HEK293T (cell line): Measurements from ENCODE around the gene ENPP6.

Experiments
- BHLHE40 ChIP-seq: fragments of 450-650 bp; IDR thresholded peaks from 2 replicates; pipeline ENCODE4 v1.6.1; 2016; ENCODE audit warnings: mild to moderate bottlenecking, moderate library complexity, borderline replicate concordance
- SP1 ChIP-seq: fragments of 450-650 bp; IDR thresholded peaks from 2 replicates; pipeline ENCODE4 v1.6.1; 2017
- ZNF384 ChIP-seq: fragments of 450-650 bp; IDR thresholded peaks from 2 replicates; pipeline ENCODE4 v1.6.1; 2016
- TF ChIP-seq, protein P1 (sequence below): fragments of 450-650 bp; IDR thresholded peaks from 2 replicates; pipeline ENCODE4 v1.6.1; 2016

DNA sequence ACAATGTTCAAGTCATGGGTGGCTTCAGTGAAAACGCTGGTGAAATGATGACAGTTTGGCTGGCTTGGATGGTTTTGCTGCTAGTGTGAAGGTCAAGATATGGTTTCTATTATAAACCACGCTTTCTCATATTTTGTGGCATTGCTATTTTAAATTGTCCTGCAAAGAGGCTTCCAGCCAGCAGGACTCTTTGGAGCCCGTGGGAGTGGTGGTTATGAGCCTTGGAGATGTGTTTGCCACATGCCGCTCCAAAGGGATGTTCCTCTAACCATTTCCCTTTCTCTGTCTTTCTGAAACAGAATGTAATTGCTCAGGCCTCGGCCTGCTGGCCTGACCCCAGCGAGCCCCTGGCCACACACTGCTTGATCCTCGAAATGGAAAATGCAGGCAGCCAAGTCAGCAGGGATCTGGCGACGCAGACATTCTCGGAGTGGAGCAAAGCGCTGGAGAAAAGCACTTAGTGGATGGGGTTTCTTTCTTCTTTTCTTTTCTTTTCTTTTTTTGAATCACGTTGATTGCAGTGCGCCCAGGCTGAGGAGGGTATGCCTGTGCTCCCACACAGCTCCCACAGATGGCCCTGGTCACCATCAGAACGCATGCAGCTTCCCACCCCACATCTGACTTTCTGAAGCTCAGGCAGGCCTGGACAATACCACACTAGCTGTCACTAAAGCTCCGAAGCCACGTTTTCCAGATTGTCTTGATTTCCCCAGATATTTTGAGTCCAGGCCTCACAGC lies 114.0 kb downstream of the ENPP6 start:
- TF ChIP-seq ZNF384 (no peak), BHLHE40 (no peak), SP1 (no peak)
- TF ChIP-seq, protein P1, sequence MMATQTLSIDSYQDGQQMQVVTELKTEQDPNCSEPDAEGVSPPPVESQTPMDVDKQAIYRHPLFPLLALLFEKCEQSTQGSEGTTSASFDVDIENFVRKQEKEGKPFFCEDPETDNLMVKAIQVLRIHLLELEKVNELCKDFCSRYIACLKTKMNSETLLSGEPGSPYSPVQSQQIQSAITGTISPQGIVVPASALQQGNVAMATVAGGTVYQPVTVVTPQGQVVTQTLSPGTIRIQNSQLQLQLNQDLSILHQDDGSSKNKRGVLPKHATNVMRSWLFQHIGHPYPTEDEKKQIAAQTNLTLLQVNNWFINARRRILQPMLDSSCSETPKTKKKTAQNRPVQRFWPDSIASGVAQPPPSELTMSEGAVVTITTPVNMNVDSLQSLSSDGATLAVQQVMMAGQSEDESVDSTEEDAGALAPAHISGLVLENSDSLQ, result no peak
